Parietal lobe (tissue), 1 donor: ENCODE measurements around the gene OR52E5. TPM values are rescaled to one million over a fixed set of nuclear protein-coding genes. Genes with fewer than 3 reads are reported as not detected.

ENCODE experiments used
- total RNA-seq: library from RNA; depleted of rRNA; stranded (reverse); fragments of >200 nt; gene quantifications from one replicate; pipeline ENCODE4 v1.2.3, GENCODE V29; 2014

OR52E5 gene
- total RNA-seq, result not detected

GRCh38 chr11:5892908-5893307 lies at the start of gene OR52E5:
OR52E5 (plus strand) TSS chr11:5893208; CDS start chr11:5900777, 7,569 bp downstream.

GRCh38 chr11:5857590-5857989 lies 35.4 kb upstream of the OR52E5 start, which contains the start of gene OR52E8:
OR52E8 (minus strand) TSS chr11:5857690; CDS start chr11:5857690, 0 bp downstream.

GRCh38 chr11:5880329-5880728 lies 12.7 kb upstream of the OR52E5 start, which contains the start of gene OR52E4:
OR52E4 (plus strand) TSS chr11:5880629; CDS start chr11:5884293, 3,664 bp downstream.

GRCh38 chr11:5941951-5942350 lies 48.9 kb downstream of the OR52E5 start, which contains the start of gene OR56A3:
OR56A3 (plus strand) TSS chr11:5942251; CDS start chr11:5947347, 5,096 bp downstream.

Other genes with a start within 250 kb of the OR52E5 start
- 6.6 TPM for gene TRIM5, start 208.1 kb upstream of the OR52E5 start, total RNA-seq
- gene TRIM22, start 203.4 kb upstream of the OR52E5 start, total RNA-seq, result 20.7 TPM
- not detected for gene OR56B1, start 156.8 kb upstream of the OR52E5 start, total RNA-seq
- gene OR52N4, start 139.0 kb upstream of the OR52E5 start, total RNA-seq, result 0.63 TPM
- 0.63 TPM for gene OR52N5, start 109.9 kb upstream of the OR52E5 start, total RNA-seq
- 0.94 TPM for gene OR52N1, start 101.9 kb upstream of the OR52E5 start, total RNA-seq
- gene OR52N2, start 84.3 kb upstream of the OR52E5 start, total RNA-seq, result not detected
- 0.94 TPM for gene OR52E6, start 51.3 kb upstream of the OR52E5 start, total RNA-seq
- gene OR52E8, start 35.5 kb upstream of the OR52E5 start, total RNA-seq, result 0.63 TPM
- not detected for gene OR52E4, start 12.6 kb upstream of the OR52E5 start, total RNA-seq
- gene OR56A3, start 49.0 kb downstream of the OR52E5 start, total RNA-seq, result not detected
- not detected for gene OR56A5, start 75.3 kb downstream of the OR52E5 start, total RNA-seq
- gene OR52L1, start 93.8 kb downstream of the OR52E5 start, total RNA-seq, result not detected
- gene OR56A4, start 113.7 kb downstream of the OR52E5 start, total RNA-seq, result 0.31 TPM
- gene OR56A1, start 137.6 kb downstream of the OR52E5 start, total RNA-seq, result 0.31 TPM
- gene OR56B4, start 214.5 kb downstream of the OR52E5 start, total RNA-seq, result not detected